ENCODE measurements around the gene ITPKB.
"Not testable (repeated sequence)": the region's sequence is repeated elsewhere in the genome, so short reads cannot be mapped to it uniquely, and the experiment has no call there.

The ITPKB gene

DNA sequence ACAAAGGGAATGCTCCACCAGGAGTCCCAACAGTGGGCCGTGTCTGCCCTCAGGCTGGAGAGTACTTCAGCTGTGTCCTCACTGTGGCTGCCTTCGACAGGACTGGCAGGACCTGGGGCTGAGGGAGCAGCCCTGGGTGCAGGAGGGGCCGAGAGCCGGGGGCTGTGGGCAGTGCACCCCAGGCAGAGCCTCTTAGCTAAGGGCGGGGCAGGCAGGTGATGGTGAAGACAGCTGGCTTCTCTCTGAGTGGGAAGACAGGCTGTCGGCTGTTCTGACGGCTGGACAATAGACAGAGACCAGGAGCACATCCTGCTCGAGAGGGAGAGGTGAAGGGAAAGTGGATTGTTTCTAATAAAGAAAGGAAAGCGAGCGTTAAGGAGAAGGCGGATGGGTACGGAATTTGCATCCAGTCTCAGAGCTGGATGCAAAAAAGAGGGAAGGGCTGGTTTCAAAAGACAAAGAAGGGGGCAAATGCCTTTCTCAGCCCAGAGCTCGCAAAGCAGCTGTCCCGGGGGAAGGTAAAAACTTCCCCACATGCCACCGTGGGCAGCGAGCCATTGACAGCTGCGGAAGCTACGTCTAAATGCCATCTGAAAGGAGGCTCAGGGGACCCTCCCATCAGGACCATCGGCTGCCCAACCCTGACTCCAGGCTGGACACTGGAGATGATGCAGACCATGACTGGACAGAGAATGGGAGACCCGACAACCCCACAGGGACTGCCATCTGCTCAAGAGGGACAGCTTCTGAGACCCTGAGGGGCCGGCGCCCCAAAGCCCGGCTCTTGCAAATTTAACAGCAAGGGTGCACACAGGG is 98.6 kb downstream of the ITPKB start:
- TF ChIP-seq, protein P1, sequence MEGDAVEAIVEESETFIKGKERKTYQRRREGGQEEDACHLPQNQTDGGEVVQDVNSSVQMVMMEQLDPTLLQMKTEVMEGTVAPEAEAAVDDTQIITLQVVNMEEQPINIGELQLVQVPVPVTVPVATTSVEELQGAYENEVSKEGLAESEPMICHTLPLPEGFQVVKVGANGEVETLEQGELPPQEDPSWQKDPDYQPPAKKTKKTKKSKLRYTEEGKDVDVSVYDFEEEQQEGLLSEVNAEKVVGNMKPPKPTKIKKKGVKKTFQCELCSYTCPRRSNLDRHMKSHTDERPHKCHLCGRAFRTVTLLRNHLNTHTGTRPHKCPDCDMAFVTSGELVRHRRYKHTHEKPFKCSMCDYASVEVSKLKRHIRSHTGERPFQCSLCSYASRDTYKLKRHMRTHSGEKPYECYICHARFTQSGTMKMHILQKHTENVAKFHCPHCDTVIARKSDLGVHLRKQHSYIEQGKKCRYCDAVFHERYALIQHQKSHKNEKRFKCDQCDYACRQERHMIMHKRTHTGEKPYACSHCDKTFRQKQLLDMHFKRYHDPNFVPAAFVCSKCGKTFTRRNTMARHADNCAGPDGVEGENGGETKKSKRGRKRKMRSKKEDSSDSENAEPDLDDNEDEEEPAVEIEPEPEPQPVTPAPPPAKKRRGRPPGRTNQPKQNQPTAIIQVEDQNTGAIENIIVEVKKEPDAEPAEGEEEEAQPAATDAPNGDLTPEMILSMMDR (IDR thresholded peaks at IDR 0.05; ENCODE audit: low read depth, low read length): no peak
- DNase-seq (ENCODE audit: low read depth in 2 of 2): no peak
- no peak overlapping the region for H3K4me3 ChIP-seq (replicated peaks in 1 of 2; ENCODE audit: low read depth in 2 of 2, low read length in 2 of 2)

- DNase-seq (ENCODE audit: low read depth in 2 of 2): no peak
- TF ChIP-seq, protein P1 (IDR thresholded peaks at IDR 0.05; ENCODE audit: low read depth, low read length): no peak
- no peak overlapping the region for H3K4me3 ChIP-seq (replicated peaks in 1 of 2; ENCODE audit: low read depth in 2 of 2, low read length in 2 of 2)
Observed at GRCh38 chr1:226639631-226640061, 99.4 kb downstream of the ITPKB start.

DNA sequence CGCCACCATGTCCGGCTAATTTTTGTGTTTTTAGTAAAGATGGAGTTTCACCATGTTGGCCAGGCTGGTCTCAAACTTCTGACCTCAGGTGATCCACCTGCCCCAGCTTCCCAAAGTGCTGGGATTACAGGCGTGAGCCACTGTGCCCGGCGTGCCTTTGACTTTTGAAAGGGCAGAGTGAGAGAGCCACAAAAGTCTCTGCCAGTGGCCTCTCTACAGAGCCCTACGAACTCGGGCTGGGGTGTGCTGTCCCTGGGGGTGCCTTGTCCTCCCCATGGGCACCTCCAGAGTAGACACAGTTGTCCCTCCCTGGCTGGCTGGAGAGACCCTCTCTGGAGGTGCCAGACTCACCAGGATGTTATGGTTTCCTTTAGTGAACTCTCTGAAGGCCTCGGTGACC is 99.9 kb downstream of the ITPKB start:
- not testable (repeated sequence) for DNase-seq (ENCODE audit: low read depth in 2 of 2); H3K4me3 ChIP-seq (replicated peaks in 1 of 2; ENCODE audit: low read depth in 2 of 2, low read length in 2 of 2)

GRCh38 chr1:226638608-226639007 is 100.5 kb downstream of the ITPKB start:
- TF ChIP-seq, protein P1 (IDR thresholded peaks at IDR 0.05; ENCODE audit: low read depth, low read length): no peak
- no peak overlapping the region for H3K4me3 ChIP-seq (replicated peaks in 1 of 2; ENCODE audit: low read depth in 2 of 2, low read length in 2 of 2)
- no peak for DNase-seq (ENCODE audit: low read depth in 2 of 2)

- DNase-seq (ENCODE audit: low read depth in 2 of 2): no peak
- H3K4me3 ChIP-seq (replicated peaks in 1 of 2; ENCODE audit: low read depth in 2 of 2, low read length in 2 of 2): no peak overlapping the region
- TF ChIP-seq, protein P1 (IDR thresholded peaks at IDR 0.05; ENCODE audit: low read depth, low read length): no peak
Observed at GRCh38 chr1:226638001-226638601, 101.0 kb downstream of the ITPKB start.

GRCh38 chr1:226637147-226637935 is 101.7 kb downstream of the ITPKB start:
- TF ChIP-seq, protein P1 (IDR thresholded peaks at IDR 0.05; ENCODE audit: low read depth, low read length): peak; percentile 67
- no peak overlapping the region for H3K4me3 ChIP-seq (replicated peaks in 1 of 2; ENCODE audit: low read depth in 2 of 2, low read length in 2 of 2)
- peak; percentile 65 for DNase-seq (ENCODE audit: low read depth in 2 of 2)

DNA sequence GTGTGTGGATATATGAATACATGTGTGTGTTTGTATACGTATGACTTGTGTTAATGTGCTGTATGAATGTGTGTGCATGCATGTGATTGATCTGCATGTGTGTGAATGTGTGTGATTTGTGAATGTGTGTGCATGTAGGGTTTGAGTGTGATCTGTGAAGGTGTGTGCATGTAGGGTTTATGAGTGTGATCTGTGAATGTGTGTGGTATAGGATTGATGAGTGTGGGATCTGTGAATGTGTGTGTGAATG is 102.3 kb downstream of the ITPKB start:
- no peak for DNase-seq (ENCODE audit: low read depth in 2 of 2)
- no peak overlapping the region for H3K4me3 ChIP-seq (replicated peaks in 1 of 2; ENCODE audit: low read depth in 2 of 2, low read length in 2 of 2)
- TF ChIP-seq, protein P1 (IDR thresholded peaks at IDR 0.05; ENCODE audit: low read depth, low read length): no peak
